ENCODE results near the gene SUFU. TPM values are rescaled to one million over a fixed set of nuclear protein-coding genes. Genes with fewer than 3 reads are reported as not detected.

The SUFU gene
- total RNA-seq, 3 donors from 2014 or later (not counting 1 experiment from before 2014, with no cell fraction given), result 8.2 to 13.0 (median 11.5) TPM

DNA sequence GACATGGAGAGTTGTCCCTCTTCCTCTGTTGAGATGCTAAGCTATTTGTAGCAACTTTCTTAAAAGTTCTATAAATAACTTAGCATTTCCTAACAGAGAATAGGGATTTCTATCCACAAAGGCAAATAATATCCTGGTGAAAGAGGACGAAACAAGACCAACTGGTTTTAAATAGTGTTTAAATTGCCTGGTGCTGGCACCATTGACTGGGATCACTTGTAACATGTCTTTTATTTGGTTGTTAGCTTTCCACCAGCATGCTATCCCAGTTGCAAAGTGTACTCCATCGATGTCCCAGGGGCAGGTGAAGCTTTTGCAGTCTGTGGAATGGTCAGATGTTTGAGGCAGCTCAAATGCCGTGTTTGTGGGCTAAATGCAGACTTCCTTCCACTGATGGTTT is 3.7 kb downstream of the SUFU start:
- TF ChIP-seq, protein P1, sequence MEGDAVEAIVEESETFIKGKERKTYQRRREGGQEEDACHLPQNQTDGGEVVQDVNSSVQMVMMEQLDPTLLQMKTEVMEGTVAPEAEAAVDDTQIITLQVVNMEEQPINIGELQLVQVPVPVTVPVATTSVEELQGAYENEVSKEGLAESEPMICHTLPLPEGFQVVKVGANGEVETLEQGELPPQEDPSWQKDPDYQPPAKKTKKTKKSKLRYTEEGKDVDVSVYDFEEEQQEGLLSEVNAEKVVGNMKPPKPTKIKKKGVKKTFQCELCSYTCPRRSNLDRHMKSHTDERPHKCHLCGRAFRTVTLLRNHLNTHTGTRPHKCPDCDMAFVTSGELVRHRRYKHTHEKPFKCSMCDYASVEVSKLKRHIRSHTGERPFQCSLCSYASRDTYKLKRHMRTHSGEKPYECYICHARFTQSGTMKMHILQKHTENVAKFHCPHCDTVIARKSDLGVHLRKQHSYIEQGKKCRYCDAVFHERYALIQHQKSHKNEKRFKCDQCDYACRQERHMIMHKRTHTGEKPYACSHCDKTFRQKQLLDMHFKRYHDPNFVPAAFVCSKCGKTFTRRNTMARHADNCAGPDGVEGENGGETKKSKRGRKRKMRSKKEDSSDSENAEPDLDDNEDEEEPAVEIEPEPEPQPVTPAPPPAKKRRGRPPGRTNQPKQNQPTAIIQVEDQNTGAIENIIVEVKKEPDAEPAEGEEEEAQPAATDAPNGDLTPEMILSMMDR (IDR thresholded peaks at IDR 0.05), result no peak
- Histone ChIP-seq H3K27me3 (ENCODE audit: control insufficient read depth, insufficient read depth, low read length) (no peaks in the 10 kb centered on the region), H3K36me3 (ENCODE audit: control insufficient read depth, insufficient read depth, low read length) (peaks cover 15% of the 10 kb centered on the region), H3K27ac (ENCODE audit: low read length) (no peak overlapping the region), H3K4me3 (ENCODE audit: low read length) (no peak overlapping the region), H3K4me1 (ENCODE audit: control insufficient read depth, insufficient read depth, low read length) (peaks cover 26% of the 10 kb centered on the region), H3K9me3 (ENCODE audit: control insufficient read depth, insufficient read depth, low read length) (no peaks in the 10 kb centered on the region)
- no peaks in the 10 kb centered on the region for H3K9me3 Mint-ChIP-seq
- DNase-seq, result no peak
- no peak for ATAC-seq
- no peak overlapping the region for H3K4me3 Mint-ChIP-seq
- 88% methylated on average over 3 of the region's 3 CpGs for WGBS (ENCODE audit: insufficient coverage)
- no peaks in the 10 kb centered on the region for H3K36me3 Mint-ChIP-seq
- H3K27me3 Mint-ChIP-seq (ENCODE audit: low read depth in 2 of 2), result no peaks in the 10 kb centered on the region
- peaks cover 20 to 23% of the 10 kb centered on the region in 2 donors for H3K4me1 Mint-ChIP-seq
- intact Hi-C loops (cut with micrococcal nuclease), result no loop called here
- no peak overlapping the region for H3K27ac Mint-ChIP-seq

DNA sequence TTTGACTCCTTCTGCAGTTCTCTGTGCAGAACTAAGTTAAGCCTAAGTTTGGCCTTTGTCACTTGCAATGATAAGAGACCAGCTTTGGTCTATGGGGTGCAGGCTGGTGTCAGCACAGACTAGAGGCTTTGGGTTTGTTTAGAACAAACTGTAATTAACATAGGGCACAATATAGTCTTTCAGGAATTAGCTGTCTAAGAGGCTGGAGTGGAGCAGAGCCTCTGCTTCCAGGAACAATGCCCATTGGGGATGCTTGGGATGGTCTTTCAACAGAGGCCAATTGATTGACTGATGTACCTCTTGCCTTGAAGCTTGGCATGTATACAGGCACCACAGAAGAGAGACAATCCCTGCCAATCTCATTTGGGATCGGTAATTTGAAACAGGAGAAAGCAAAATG is 4.7 kb downstream of the SUFU start:
- Mint-ChIP-seq H3K36me3 (no peaks in the 10 kb centered on the region), H3K9me3 (no peaks in the 10 kb centered on the region), H3K27ac (no peak overlapping the region), H3K27me3 (ENCODE audit: low read depth in 2 of 2) (no peaks in the 10 kb centered on the region), H3K4me3 (no peak overlapping the region), H3K4me1 (peaks cover 20 to 23% of the 10 kb centered on the region in 2 donors)
- no peaks in the 10 kb centered on the region for H3K27me3 ChIP-seq (ENCODE audit: control insufficient read depth, insufficient read depth, low read length)
- peaks cover 21% of the 10 kb centered on the region for H3K4me1 ChIP-seq (ENCODE audit: control insufficient read depth, insufficient read depth, low read length)
- no peak overlapping the region for H3K4me3 ChIP-seq (ENCODE audit: low read length)
- DNase-seq, result no peak
- peaks cover 23% of the 10 kb centered on the region for H3K36me3 ChIP-seq (ENCODE audit: control insufficient read depth, insufficient read depth, low read length)
- TF ChIP-seq, protein P1 (IDR thresholded peaks at IDR 0.05), result no peak
- no peaks in the 10 kb centered on the region for H3K9me3 ChIP-seq (ENCODE audit: control insufficient read depth, insufficient read depth, low read length)
- WGBS (ENCODE audit: insufficient coverage), result 100% methylated on average over 1 of the region's 1 CpG
- no peak overlapping the region for H3K27ac ChIP-seq (ENCODE audit: low read length)
- intact Hi-C loops (cut with micrococcal nuclease), result no loop called here
- no peak for ATAC-seq

DNA sequence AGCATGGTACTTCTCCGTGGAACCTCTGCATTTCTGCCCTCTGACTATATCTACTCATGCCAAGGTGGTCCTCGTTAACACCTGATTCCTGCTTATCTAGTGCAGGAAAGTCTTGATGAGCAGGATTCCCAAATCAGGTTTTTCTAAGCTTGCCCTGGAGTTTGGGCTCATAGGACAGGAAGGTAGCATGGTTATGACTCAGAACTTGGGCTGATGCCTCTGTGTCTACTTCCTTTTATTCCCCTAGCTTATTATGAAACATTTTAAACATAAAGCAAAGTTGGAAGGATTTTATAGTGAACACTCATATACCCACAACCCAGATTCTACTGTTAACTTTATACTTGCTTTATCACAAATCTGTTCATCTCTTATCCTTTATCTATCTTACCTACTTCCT is 5.6 kb downstream of the SUFU start:
- peaks cover 19% of the 10 kb centered on the region in 2 donors for H3K4me1 Mint-ChIP-seq
- no peaks in the 10 kb centered on the region for H3K27me3 Mint-ChIP-seq (ENCODE audit: low read depth in 2 of 2)
- DNase-seq (no peak), ATAC-seq (no peak)
- no peak overlapping the region for H3K27ac Mint-ChIP-seq
- no peaks in the 10 kb centered on the region for H3K27me3 ChIP-seq (ENCODE audit: control insufficient read depth, insufficient read depth, low read length)
- intact Hi-C loops (cut with micrococcal nuclease), result no loop called here
- H3K4me1 ChIP-seq (ENCODE audit: control insufficient read depth, insufficient read depth, low read length), result peaks cover 16% of the 10 kb centered on the region
- H3K36me3 Mint-ChIP-seq, result no peaks in the 10 kb centered on the region
- no peak overlapping the region for H3K4me3 Mint-ChIP-seq
- no peaks in the 10 kb centered on the region for H3K9me3 Mint-ChIP-seq
- peaks cover 25% of the 10 kb centered on the region for H3K36me3 ChIP-seq (ENCODE audit: control insufficient read depth, insufficient read depth, low read length)
- H3K4me3 ChIP-seq (ENCODE audit: low read length), result no peak overlapping the region
- 47% methylated on average over 2 of the region's 2 CpGs for WGBS (ENCODE audit: insufficient coverage)
- H3K27ac ChIP-seq (ENCODE audit: low read length), result no peak overlapping the region
- H3K9me3 ChIP-seq (ENCODE audit: control insufficient read depth, insufficient read depth, low read length), result no peaks in the 10 kb centered on the region
- TF ChIP-seq, protein P1 (IDR thresholded peaks at IDR 0.05), result no peak

DNA sequence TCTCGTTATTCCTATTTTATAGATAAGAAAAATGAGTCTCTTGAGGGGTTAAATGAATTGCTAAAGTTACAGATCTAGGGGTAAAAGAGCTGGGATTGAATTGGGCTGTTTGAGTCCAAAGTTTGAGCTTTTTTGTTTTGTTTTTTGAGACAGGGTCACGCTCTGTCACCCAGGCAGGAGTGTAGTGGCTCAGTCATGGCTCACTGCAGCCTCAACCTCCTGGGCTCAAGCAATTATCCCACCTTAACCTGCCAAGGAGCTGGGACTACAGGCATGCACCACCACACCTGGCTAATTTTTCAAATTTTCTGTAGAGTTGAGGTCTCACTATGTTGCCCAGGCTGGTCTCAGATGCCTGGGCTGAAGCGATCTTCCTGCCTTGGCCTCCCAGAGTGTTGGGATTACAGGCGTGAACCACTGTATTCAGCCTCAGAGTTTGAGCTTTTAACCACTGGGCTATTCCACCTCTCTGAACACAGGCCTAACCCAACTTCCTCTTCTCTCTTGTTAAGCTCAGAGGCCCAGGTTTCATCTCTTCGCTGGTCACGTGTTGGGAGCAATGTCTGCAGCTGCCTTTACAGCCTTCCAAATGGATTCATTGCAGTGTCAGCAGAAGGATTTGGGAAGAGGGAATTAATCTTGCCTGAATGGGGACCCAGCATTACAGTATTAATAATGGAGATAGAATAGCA is 8.0 kb downstream of the SUFU start:
- Mint-ChIP-seq H3K27ac (peak overlapping the region in 1 of 2 donors; percentile 30), H3K27me3 (ENCODE audit: low read depth in 2 of 2) (no peaks in the 10 kb centered on the region), H3K36me3 (no peaks in the 10 kb centered on the region), H3K4me1 (peaks cover 7% of the 10 kb centered on the region in 2 donors), H3K9me3 (no peaks in the 10 kb centered on the region), H3K4me3 (no peak overlapping the region)
- no peak for ATAC-seq
- H3K36me3 ChIP-seq (ENCODE audit: control insufficient read depth, insufficient read depth, low read length), result peaks cover 31% of the 10 kb centered on the region
- no peak overlapping the region for H3K4me3 ChIP-seq (ENCODE audit: low read length)
- TF ChIP-seq, protein P1 (IDR thresholded peaks at IDR 0.05), result no peak
- intact Hi-C loops (cut with micrococcal nuclease), result no loop called here
- no peak overlapping the region for H3K27ac ChIP-seq (ENCODE audit: low read length)
- no peak for DNase-seq
- H3K27me3 ChIP-seq (ENCODE audit: control insufficient read depth, insufficient read depth, low read length), result no peaks in the 10 kb centered on the region
- H3K4me1 ChIP-seq (ENCODE audit: control insufficient read depth, insufficient read depth, low read length), result peaks cover 4% of the 10 kb centered on the region
- H3K9me3 ChIP-seq (ENCODE audit: control insufficient read depth, insufficient read depth, low read length), result no peaks in the 10 kb centered on the region
- 45% methylated on average over 6 of the region's 6 CpGs for WGBS (ENCODE audit: insufficient coverage)
